Body of pancreas (tissue), 4 donors: ENCODE data around the gene HIP1.

Source experiments
- CTCF ChIP-seq, 7 experiments: fragments of 450-650 bp in 4 of 7; fragments of 200-600 bp in 3 of 7; sonication (generic) in 3 of 7; IDR thresholded peaks; one replicate each; pipeline ENCODE4 v1.5.1; 2016 to 2019; ENCODE audit warnings: antibody characterized with exemption in 7 of 7
- POLR2A ChIP-seq, 3 donors: fragments of 450-650 bp; IDR thresholded peaks; one replicate each; pipeline ENCODE4 v1.6.1; 2016; ENCODE audit warnings: antibody characterized with exemption in 3 of 3, mild to moderate bottlenecking in 2 of 3

GRCh38 chr7:75639886-75640190 lies 98.9 kb downstream of the HIP1 start:
- TF ChIP-seq CTCF (IDR thresholded peaks at IDR 0.05) (no peak), POLR2A (IDR thresholded peaks at IDR 0.05) (no peak)
